Transverse colon (tissue), 4 donors: ENCODE data around the gene EP300. TPM values are rescaled to one million over a fixed set of nuclear protein-coding genes. Genes with fewer than 3 reads are reported as not detected.

ENCODE experiments used
- DNase-seq: peaks from one replicate; pipeline ENCODE4 v3.0.0-alpha.2; 2019
- H3K27ac ChIP-seq, 4 donors: fragments of 200-600 bp; sonication (generic); 2 replicates each; pipeline ENCODE4 v1.5.1; 2016 to 2018; ENCODE audit warnings: inconsistent platforms in 4 of 4
- H3K27me3 ChIP-seq: fragments of 200-600 bp; sonication (generic); 2 replicates; pipeline ENCODE4 v1.5.1; 2017; ENCODE audit warnings: inconsistent platforms
- H3K36me3 ChIP-seq, 4 donors: fragments of 200-600 bp; sonication (generic); 2 replicates each; pipeline ENCODE4 v1.5.1; 2017 to 2019; ENCODE audit warnings: inconsistent platforms in 4 of 4
- H3K4me1 ChIP-seq, 4 donors: fragments of 200-600 bp; sonication (generic); 2 replicates each; pipeline ENCODE4 v1.5.1; 2017 to 2020; ENCODE audit warnings: inconsistent platforms in 4 of 4
- H3K4me3 ChIP-seq, 4 donors: fragments of 200-600 bp; sonication (generic); 1 replicate in 1 of 4; 2 replicates in 3 of 4; pipeline versions ENCODE4 v1.5.1 to v1.6.1; 2017 to 2019; ENCODE audit warnings: inconsistent platforms in 4 of 4
- H3K9me3 ChIP-seq, 2 donors: fragments of 200-600 bp; sonication (generic); 2 replicates each; pipeline ENCODE4 v1.5.1; 2017 to 2019; ENCODE audit warnings: inconsistent platforms in 2 of 2
- EP300 ChIP-seq: sonication (generic); formaldehyde crosslinking; IDR thresholded peaks from one replicate; pipeline ENCODE4 v1.6.1; 2017; ENCODE audit warnings: antibody characterized with exemption, low read depth
- POLR2A ChIP-seq: fragments of 450-650 bp; IDR thresholded peaks from one replicate; pipeline ENCODE4 v1.6.1; 2016; ENCODE audit warnings: antibody characterized with exemption, mild to moderate bottlenecking, moderate library complexity
- POLR2AphosphoS5 ChIP-seq, 3 donors: sonication (generic); formaldehyde crosslinking; IDR thresholded peaks; one replicate each; pipeline ENCODE4 v1.6.1; 2016; ENCODE audit warnings: antibody characterized with exemption in 3 of 3
- WGBS, 2 donors: methylation state at CpG; one replicate each; pipeline ENCODE4 v1.1.5; 2018; ENCODE audit warnings: low coverage in 1 of 2; 5-methylcytosine and 5-hydroxymethylcytosine counted together
- in situ Hi-C, 4 donors: fragments of 200-750 bp; cut with MboI; loops; one replicate each; pipeline versions ENCODE4 v1.15.0 to v1.15.1; 2017; ENCODE audit warnings: low sequenced_read_pairs in 3 of 4, low pct_ligation_motif_present in 1 of 4, low pct_unique_long_range_greater_than_20kb in 1 of 4
- intact Hi-C: fragments of 100-400 bp; cut with DNase I; formaldehyde crosslinking; loops from one replicate; pipeline ENCODE4 v1.15.1; 2023; ENCODE audit warnings: low total_unique reads
- total RNA-seq, 4 donors: library from RNA; depleted of rRNA; stranded (reverse); fragments of >200 nt; gene quantifications; one replicate each; pipeline ENCODE4 v1.1.0, GENCODE V29; 2016
- TF ChIP-seq, protein P1 (sequence below), 5 experiments: fragments of 200-600 bp in 3 of 5; fragments of 450-650 bp in 2 of 5; sonication (generic) in 3 of 5; IDR thresholded peaks; 1 replicate in 2 of 5; 2 replicates in 3 of 5; pipeline ENCODE4 v1.5.1; 2016 to 2017; ENCODE audit warnings: antibody characterized with exemption in 5 of 5, inconsistent platforms in 3 of 5, mild to moderate bottlenecking in 2 of 5, moderate library complexity in 1 of 5

EP300 gene
- total RNA-seq, 4 donors from 2014 or later = 80.6 to 119 (median 91.6) TPM

DNA sequence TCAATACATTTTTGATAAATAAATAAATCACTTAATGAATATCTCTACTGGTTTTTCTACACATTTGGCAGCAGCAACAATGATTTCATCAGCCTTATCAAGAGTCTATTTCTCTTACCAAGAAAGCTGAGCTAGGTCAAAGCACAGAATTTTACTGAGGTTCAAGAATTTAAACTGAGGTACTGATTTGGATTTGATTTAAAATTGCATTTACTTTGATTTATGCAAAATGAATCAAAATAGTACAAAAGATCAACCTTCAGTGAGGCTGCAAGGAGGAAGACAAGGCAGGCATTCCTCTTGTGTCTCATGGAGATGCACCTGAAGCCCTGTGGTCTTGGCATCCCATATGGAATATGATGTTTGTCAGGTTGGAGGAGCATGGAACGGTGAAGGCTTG is 15.5 kb upstream of the EP300 start:
- Histone ChIP-seq H3K4me3 (no peak overlapping the region), H3K4me1 (no peaks in the 10 kb centered on the region), H3K27ac (no peak overlapping the region), H3K27me3 (no peaks in the 10 kb centered on the region), H3K36me3 (no peaks in the 10 kb centered on the region), H3K9me3 (no peaks in the 10 kb centered on the region)
- TF ChIP-seq EP300 (no peak), POLR2A (no peak), POLR2AphosphoS5 (IDR thresholded peaks at IDR 0.05) (no peak)
- TF ChIP-seq, protein P1, sequence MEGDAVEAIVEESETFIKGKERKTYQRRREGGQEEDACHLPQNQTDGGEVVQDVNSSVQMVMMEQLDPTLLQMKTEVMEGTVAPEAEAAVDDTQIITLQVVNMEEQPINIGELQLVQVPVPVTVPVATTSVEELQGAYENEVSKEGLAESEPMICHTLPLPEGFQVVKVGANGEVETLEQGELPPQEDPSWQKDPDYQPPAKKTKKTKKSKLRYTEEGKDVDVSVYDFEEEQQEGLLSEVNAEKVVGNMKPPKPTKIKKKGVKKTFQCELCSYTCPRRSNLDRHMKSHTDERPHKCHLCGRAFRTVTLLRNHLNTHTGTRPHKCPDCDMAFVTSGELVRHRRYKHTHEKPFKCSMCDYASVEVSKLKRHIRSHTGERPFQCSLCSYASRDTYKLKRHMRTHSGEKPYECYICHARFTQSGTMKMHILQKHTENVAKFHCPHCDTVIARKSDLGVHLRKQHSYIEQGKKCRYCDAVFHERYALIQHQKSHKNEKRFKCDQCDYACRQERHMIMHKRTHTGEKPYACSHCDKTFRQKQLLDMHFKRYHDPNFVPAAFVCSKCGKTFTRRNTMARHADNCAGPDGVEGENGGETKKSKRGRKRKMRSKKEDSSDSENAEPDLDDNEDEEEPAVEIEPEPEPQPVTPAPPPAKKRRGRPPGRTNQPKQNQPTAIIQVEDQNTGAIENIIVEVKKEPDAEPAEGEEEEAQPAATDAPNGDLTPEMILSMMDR (IDR thresholded peaks at IDR 0.05) = no peak
- no peak for DNase-seq
- in situ Hi-C loops = no loop called here
- intact Hi-C loops = no loop called here
- WGBS, 2 donors = 80 to 85% methylated on average over 1 of the region's 1 CpG

DNA sequence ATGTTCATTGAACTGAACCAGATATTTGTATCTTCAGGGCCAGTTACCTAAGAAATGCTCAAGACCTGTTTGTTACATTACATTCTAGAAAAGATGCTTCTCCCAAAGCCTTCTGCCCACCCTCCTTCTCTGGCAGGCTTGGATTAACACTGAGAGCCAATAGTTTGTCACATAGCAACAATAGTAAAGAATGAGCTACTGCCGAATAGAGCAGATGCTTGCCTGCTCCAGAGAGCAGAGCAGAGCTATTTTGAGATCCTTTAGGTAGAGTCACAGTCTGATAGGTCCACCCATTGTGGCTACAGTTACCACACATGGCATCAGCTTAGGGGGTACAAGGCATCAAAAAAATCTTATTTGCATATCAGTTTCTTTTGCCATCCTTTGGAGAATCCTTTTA is 13.5 kb upstream of the EP300 start:
- WGBS, 2 donors = 68% methylated on average over 1 of the region's 1 CpG; no CpG with 5 or more reads in 1 of the 2 donors
- H3K36me3 ChIP-seq = no peaks in the 10 kb centered on the region
- in situ Hi-C loops = no loop called here
- H3K27ac ChIP-seq = no peak overlapping the region
- H3K27me3 ChIP-seq = no peaks in the 10 kb centered on the region
- H3K4me3 ChIP-seq = no peak overlapping the region
- intact Hi-C loops = no loop called here
- no peak for DNase-seq
- no peaks in the 10 kb centered on the region for H3K9me3 ChIP-seq
- no peaks in the 10 kb centered on the region for H3K4me1 ChIP-seq
- TF ChIP-seq POLR2AphosphoS5 (IDR thresholded peaks at IDR 0.05) = no peak
- TF ChIP-seq POLR2A = no peak
- no peak for TF ChIP-seq EP300
- TF ChIP-seq, protein P1 (IDR thresholded peaks at IDR 0.05) = no peak

GRCh38 chr22:41085842-41086241 is 6.5 kb upstream of the EP300 start:
- no peak for DNase-seq
- Histone ChIP-seq H3K9me3 (no peaks in the 10 kb centered on the region), H3K4me3 (no peak overlapping the region), H3K27me3 (no peaks in the 10 kb centered on the region), H3K4me1 (peaks cover 0 to 5% (median 0%) of the 10 kb centered on the region in 4 donors), H3K27ac (no peak overlapping the region), H3K36me3 (no peaks in the 10 kb centered on the region)
- WGBS, 2 donors = 59 to 63% methylated on average over 2 of the region's 2 CpGs
- intact Hi-C loops = no loop called here
- in situ Hi-C loops = loop anchor here in 3 of 4 donors (5.0 to 10.0 kb wide), 3 partner anchors 129 to 144 kb away; partner anchors contain the start of gene RBX1 (in 1 of the 3)
- TF ChIP-seq EP300 = no peak

- Histone ChIP-seq H3K4me3 (peak overlapping the region; percentile 78 to 100 (median 90)), H3K36me3 (no peaks in the 10 kb centered on the region), H3K27ac (peak overlapping the region; percentile 98 to 100 (median 100)), H3K4me1 (peaks cover 5 to 35% (median 16%) of the 10 kb centered on the region in 4 donors), H3K9me3 (no peaks in the 10 kb centered on the region), H3K27me3 (no peaks in the 10 kb centered on the region)
- WGBS, 2 donors = 0 to 1% methylated on average over 1 to 61 of the region's 67 CpGs
- DNase-seq = peak; percentile 100
- in situ Hi-C loops = loop anchor here in 1 of 4 donors (10.0 kb wide), 1 partner anchor 137 kb away; the partner anchor contains the start of gene RBX1
- intact Hi-C loops = loop anchor here (1.0 kb wide), 2 partner anchors 68 to 140 kb away; partner anchors contain the start of gene RBX1
- TF ChIP-seq POLR2A = peak; percentile 89
- no peak for TF ChIP-seq EP300
- TF ChIP-seq POLR2AphosphoS5 (IDR thresholded peaks at IDR 0.05) = peak; percentile 79 to 92 (median 91)
Observed at GRCh38 chr22:41091132-41092022, 1.0 kb upstream of the EP300 start.

DNA sequence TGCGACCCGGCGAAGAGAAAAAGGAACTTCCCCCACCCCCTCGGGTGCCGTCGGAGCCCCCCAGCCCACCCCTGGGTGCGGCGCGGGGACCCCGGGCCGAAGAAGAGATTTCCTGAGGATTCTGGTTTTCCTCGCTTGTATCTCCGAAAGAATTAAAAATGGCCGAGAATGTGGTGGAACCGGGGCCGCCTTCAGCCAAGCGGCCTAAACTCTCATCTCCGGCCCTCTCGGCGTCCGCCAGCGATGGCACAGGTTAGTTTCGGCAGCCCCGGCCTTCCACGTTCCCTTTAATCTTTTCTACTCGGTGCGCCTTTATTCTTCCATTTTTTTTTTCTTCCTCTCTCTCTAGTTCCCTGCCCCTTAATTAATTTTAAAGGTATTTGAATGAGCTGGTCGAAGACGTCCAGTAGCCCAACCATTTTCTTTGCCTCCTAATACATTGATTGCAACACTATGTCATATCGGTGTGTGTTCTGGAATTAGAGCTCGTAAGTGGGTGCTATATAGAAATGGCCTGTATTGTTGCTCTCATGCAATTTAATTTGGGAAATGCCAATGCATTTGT is 537 bp downstream of the EP300 start:
- no peaks in the 10 kb centered on the region for H3K9me3 ChIP-seq
- 0% methylated on average over 17 to 30 of the region's 31 CpGs for WGBS, 2 donors
- TF ChIP-seq, protein P1 (IDR thresholded peaks at IDR 0.05) = no peak
- TF ChIP-seq POLR2A = no peak
- TF ChIP-seq POLR2AphosphoS5 (IDR thresholded peaks at IDR 0.05) = no peak
- no peak for TF ChIP-seq EP300
- intact Hi-C loops (no loop called here), in situ Hi-C loops (loop anchor here in 1 of 4 donors (10.0 kb wide), 1 partner anchor 138 kb away; the partner anchor contains the start of gene RBX1)
- H3K36me3 ChIP-seq = no peaks in the 10 kb centered on the region
- DNase-seq = peak; percentile 47
- peaks cover 9 to 51% (median 25%) of the 10 kb centered on the region in 4 donors for H3K4me1 ChIP-seq
- H3K4me3 ChIP-seq = peak overlapping the region; percentile 78 to 100 (median 90)
- peak overlapping the region; percentile 98 to 100 (median 100) for H3K27ac ChIP-seq
- H3K27me3 ChIP-seq = no peaks in the 10 kb centered on the region
